Measurements from ENCODE around the gene TTC28. TPM values are rescaled to one million over a fixed set of nuclear protein-coding genes. Genes with fewer than 3 reads are reported as not detected.

TTC28 gene
- total and polyA plus RNA-seq, 12 donors: 2.1 to 27.7 (median 20.4) TPM

DNA sequence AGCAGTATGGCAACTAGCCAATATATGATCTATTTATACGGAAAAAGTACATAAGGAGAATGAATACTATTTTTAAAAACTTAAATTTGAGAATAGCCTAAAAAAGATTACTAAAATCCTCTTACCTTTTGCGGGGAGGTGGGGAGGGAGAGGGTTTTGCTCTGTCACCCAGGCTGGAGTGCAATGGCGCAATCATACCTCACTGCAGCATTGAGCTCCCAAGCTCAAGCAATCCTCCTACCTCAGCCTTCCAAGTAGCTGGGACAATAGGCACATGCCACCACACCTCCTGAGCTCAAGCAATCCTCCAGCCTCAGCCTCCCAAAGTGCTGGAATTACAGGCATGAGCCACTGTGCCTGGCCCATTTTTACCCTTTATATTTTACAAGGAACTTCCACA is 82.0 kb downstream of the TTC28 start:
- H3K4me3 ChIP-seq: no peak overlapping the region
- peaks cover 0 to 8% (median 0%) of the 10 kb centered on the region in 9 donors for H3K4me1 ChIP-seq
- intact Hi-C loops (cut with DNase I): loop anchor here (2.0 to 10.0 kb wide), 9 partner anchors 153 to 713 kb away; no protein-coding TSS in a partner anchor
- TF ChIP-seq, protein P1, sequence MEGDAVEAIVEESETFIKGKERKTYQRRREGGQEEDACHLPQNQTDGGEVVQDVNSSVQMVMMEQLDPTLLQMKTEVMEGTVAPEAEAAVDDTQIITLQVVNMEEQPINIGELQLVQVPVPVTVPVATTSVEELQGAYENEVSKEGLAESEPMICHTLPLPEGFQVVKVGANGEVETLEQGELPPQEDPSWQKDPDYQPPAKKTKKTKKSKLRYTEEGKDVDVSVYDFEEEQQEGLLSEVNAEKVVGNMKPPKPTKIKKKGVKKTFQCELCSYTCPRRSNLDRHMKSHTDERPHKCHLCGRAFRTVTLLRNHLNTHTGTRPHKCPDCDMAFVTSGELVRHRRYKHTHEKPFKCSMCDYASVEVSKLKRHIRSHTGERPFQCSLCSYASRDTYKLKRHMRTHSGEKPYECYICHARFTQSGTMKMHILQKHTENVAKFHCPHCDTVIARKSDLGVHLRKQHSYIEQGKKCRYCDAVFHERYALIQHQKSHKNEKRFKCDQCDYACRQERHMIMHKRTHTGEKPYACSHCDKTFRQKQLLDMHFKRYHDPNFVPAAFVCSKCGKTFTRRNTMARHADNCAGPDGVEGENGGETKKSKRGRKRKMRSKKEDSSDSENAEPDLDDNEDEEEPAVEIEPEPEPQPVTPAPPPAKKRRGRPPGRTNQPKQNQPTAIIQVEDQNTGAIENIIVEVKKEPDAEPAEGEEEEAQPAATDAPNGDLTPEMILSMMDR (IDR thresholded peaks at IDR 0.05): no peak
- no peaks in the 10 kb centered on the region for H3K9me3 ChIP-seq
- no peaks in the 10 kb centered on the region for H3K36me3 ChIP-seq
- no peak for DNase-seq
- ATAC-seq: no peak
- WGBS, 2 donors: 80 to 87% methylated on average over 3 of the region's 3 CpGs
- no peaks in the 10 kb centered on the region for H3K27me3 ChIP-seq
- H3K27ac ChIP-seq: no peak overlapping the region

DNA sequence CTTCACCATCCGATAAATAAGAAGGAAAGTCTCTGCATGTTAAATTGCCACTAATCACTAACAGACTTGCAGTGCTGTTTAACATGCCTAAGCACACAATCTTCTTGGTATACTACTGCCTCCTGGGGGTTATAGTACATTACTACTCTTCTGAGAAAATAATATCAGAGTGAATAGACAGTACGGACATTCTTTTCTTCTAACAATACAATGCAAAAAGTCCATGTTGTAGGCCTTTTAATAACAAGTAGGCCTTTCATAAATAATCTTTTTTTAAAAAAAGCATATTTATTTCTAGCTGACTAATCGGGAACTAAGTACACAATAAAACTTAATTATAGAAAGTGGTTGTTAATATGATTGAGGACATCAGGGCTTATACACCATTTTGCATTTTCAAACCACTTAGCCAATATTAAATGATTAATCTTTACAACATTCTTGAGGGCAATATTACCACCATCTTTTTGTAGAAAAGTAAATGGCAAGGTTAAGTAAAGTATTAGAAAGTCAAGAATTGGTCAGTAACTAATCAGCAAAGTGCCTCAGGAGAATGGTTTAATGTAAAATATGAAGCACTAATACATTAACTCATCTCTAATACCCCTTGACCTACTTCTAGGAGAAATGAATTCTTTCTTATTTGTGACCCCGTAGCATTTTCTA is 84.7 kb downstream of the TTC28 start:
- Histone ChIP-seq H3K4me3 (no peak overlapping the region), H3K27me3 (no peaks in the 10 kb centered on the region), H3K9me3 (no peaks in the 10 kb centered on the region), H3K27ac (no peak overlapping the region), H3K4me1 (peaks cover 0 to 8% (median 0%) of the 10 kb centered on the region in 9 donors), H3K36me3 (no peaks in the 10 kb centered on the region)
- intact Hi-C loops (cut with DNase I): loop anchor here (1.0 to 10.0 kb wide), 16 partner anchors 150 to 713 kb away; no protein-coding TSS in a partner anchor
- ATAC-seq: peak; percentile 70 to 92 (median 90)
- 31 to 41% methylated on average over 4 of the region's 4 CpGs for WGBS, 2 donors
- TF ChIP-seq, protein P1 (IDR thresholded peaks at IDR 0.05): peak; percentile 49 to 91 (median 76)
- no peak for DNase-seq

DNA sequence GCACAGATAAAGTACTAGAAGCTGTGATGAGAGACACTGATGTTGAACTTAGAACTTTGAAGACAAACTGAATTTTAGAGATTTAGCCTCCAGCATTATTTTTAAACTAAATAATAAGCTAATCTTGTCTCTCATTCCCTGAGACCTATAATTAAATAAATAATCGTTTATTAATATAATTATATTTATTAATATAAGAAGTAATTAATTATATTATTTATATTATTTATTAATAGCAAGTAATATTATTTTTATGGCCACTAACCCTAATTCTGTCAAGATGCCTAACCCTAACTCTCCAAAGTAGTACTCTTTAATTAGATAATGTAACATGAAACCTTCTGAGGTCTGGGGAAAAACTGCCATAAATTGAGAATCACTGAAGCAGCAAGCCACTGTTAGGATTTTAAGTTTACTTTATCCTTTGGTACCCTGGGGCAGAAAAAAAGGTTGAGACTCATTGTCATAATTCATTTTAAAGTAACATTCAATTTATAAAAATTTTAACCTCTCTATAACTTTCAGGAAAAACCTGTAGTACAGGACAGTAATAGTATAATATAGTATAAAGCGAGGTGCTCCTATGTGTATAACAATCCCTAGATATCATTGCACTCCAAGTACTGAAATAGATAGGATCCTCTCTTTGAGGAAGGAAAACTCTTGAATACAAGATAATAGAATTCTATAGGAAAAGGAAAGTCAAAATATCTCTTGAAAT is 85.4 kb downstream of the TTC28 start:
- H3K27ac ChIP-seq: no peak overlapping the region
- intact Hi-C loops (cut with DNase I): loop anchor here (1.0 to 10.0 kb wide), 13 partner anchors 149 to 712 kb away; no protein-coding TSS in a partner anchor
- peaks cover 0 to 8% (median 0%) of the 10 kb centered on the region in 9 donors for H3K4me1 ChIP-seq
- H3K36me3 ChIP-seq: no peaks in the 10 kb centered on the region
- no peaks in the 10 kb centered on the region for H3K27me3 ChIP-seq
- H3K4me3 ChIP-seq: no peak overlapping the region
- 62 to 63% methylated on average over 2 of the region's 2 CpGs for WGBS, 2 donors
- ATAC-seq: peak in 5 of 8 donors; percentile 13 to 46 (median 27)
- TF ChIP-seq, protein P1 (IDR thresholded peaks at IDR 0.05): no peak
- DNase-seq: no peak
- no peaks in the 10 kb centered on the region for H3K9me3 ChIP-seq

DNA sequence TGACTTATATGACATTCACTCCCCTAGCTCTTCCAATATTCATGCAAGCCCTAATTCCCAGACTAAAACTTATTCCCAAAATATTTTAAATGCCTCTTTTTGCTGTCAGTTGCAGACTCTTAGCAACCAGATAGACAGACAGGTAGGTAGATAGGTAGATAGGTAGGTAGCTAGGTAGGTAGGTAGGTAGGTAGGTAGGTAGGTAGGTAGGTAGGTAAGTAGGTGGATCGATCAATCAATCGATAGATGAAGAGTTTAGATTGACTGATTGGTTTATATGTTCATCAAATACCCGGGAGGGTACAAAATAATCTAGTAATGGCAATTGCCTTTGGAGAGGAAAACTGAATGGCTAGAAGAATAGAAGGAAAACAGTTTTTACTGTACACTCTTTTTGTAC is 86.3 kb downstream of the TTC28 start:
- Histone ChIP-seq H3K4me1 (peaks cover 0 to 8% (median 0%) of the 10 kb centered on the region in 9 donors), H3K4me3 (no peak overlapping the region), H3K36me3 (no peaks in the 10 kb centered on the region), H3K27ac (no peak overlapping the region), H3K27me3 (no peaks in the 10 kb centered on the region), H3K9me3 (no peaks in the 10 kb centered on the region)
- TF ChIP-seq, protein P1 (IDR thresholded peaks at IDR 0.05): no peak
- 94 to 97% methylated on average over 3 of the region's 3 CpGs for WGBS, 2 donors
- no peak for DNase-seq
- intact Hi-C loops (cut with DNase I): loop anchor here (5.0 to 10.0 kb wide), 8 partner anchors 148 to 711 kb away; no protein-coding TSS in a partner anchor
- no peak for ATAC-seq
